HG03280 (cell line): Measurements from ENCODE around the gene SLC6A8.
"Not testable (repeated sequence)": the region's sequence is repeated elsewhere in the genome, so short reads cannot be mapped to it uniquely, and the experiment has no call there.

ENCODE experiments used
- ATAC-seq: cut with Tn5 transposase; IDR thresholded peaks from one replicate; pipeline ENCODE4 v1.9.1; 2021; ENCODE audit warnings: mild to moderate bottlenecking, moderate library complexity; ENCODE audit not compliant: unreplicated experiment

SLC6A8 gene

DNA sequence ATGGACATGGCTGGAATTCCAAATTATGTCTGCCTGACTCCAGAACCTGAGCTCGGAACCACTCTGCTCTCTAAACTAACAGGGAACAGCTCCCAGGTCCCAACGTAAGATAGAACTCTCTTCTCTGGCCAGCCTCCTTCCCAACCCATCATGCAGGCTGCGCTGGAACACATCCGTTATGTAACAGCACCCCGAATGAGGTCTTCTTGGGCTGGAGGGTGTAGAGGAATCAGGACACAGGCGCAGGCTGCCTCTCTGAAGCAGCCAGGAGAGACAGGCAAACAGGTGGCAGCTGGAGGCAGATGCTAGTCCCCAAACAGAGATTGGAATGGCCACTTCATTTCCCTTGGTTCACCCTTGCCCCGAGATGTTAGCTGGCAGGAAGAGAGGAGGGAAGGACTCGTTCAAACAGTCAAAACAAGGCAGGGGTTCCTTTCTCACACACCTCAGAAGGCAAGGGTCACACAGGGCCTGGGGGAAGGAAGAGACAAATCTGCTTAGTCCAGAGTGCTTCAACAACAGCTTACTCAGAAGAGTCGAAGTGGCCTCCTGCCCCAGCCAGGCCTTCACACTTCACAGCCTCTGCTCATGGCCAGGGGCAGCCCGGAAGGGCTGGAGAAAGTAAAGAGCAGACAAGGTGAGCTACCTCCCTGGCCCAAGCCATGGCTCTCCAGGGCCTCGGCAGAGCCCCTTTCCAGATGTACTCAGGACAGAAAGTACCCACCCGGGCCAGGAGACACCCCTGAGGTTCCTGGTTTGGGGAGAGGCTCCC is 17.1 kb downstream of the SLC6A8 start:
- ATAC-seq = not testable (repeated sequence)

GRCh38 chrX:153705403-153706060 is 17.8 kb downstream of the SLC6A8 start:
- not testable (repeated sequence) for ATAC-seq

- no peak for ATAC-seq
Measured at GRCh38 chrX:153706799-153707198, 19.1 kb downstream of the SLC6A8 start.

DNA sequence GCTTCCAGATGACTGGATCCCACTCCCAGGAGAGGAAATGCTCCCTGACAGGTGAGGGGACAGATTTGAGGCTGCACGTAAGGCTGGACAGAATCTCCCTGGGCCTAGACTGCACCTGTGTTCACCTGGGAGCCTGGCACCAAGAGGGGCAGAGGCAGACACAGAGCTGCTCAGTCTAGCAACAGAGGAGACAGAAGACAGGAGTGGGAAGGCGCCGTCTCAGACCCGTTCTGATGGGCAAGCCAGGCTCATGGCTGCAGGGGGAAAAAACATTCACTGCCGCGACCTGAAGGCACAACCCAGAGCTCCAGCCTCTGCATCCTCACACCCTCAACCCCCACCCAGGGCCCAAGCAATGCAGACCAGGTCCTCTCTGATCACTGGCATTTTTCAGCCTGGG is 19.7 kb downstream of the SLC6A8 start:
- no peak for ATAC-seq

DNA sequence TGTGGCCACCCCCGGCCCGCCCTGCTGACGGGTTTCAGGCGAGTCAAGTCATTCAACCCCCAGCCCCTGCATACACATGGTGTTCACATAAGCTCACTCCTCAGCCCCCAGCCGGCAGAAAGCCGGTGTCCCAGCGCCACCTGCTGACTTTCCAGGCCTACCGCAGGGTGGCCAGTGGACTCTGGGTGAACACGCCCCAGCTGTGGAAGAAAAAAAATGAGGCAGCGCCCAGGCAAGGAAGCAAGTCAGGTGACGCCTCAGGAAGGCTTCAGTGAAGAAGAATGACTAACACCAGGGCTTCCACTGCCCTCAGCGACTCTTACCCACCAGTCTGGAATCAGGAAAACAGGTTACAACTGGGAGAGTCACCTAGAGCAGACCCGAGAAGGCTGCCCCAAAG is 20.7 kb downstream of the SLC6A8 start:
- no peak for ATAC-seq

DNA sequence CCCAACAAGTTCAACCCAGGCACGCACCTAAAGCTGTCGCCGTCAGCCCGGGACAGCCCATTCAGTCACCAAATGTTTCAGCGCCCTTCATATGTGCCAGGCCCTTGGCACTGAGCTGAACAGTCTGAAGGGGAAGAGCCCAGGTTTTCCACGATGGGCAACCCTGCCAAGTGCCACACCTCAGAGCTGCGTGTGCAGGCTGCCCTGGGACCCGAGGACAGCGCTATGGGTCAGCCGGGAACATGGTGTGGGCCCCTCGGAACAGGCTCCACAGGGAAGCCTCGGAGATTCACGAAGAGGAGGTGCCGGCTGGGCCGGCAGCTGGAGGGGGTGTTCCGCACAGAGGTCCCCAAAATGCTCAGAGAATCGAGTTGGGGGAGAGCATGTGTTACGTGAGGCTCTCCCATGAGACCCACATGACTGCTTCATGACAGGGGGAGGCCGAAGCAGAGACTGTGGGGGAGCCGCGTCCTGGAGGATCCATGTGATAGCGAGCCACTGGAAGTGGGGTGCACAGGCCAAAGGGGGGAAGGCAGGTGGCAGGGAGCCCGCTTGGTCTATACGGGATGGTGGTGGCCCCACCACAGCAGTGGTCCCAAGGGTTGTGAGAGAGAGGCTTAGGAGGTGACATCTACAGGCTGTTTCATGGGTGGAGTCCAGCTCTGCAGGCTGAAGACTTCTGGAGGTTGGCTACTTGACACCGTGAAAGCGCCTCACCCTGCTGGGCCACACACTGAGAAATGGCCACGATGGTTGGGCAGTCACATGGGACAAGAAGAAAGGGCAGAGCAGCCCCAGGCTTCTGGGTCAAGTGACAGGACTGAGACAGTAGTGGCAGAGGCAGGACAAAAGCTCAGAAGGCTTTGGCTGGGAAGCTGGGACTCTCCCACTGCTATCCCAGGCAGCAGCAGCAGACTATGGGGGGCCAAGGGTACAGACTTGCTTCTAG is 22.3 kb downstream of the SLC6A8 start:
- no peak for ATAC-seq

- ATAC-seq = no peak
Measured at GRCh38 chrX:153714256-153714655, 26.5 kb downstream of the SLC6A8 start.

- no peak for ATAC-seq
Measured at GRCh38 chrX:153717445-153717844, 29.7 kb downstream of the SLC6A8 start.

DNA sequence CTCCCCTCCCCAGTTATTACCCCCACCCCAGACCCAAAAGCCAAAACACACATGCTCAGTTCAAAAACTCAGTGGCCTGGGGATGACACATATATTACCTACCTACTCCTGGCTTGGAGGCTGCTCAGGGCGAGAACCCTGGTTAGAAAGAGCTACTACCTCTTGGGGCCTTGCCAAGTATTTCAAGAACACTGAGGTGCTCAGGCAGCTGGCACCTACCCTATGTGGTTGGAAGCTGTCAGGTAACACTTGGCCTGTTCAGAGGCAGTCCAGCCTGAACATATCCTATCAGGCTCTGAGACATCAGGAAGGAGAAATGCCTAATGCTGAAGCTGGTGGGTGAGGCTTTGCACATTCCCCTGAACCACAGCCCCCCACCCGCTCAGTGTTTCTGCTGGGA is 31.5 kb downstream of the SLC6A8 start:
- ATAC-seq = no peak

GRCh38 chrX:153719701-153720100 is 32.0 kb downstream of the SLC6A8 start:
- no peak for ATAC-seq

GRCh38 chrX:153722704-153723350 is 35.1 kb downstream of the SLC6A8 start:
- ATAC-seq = no peak

DNA sequence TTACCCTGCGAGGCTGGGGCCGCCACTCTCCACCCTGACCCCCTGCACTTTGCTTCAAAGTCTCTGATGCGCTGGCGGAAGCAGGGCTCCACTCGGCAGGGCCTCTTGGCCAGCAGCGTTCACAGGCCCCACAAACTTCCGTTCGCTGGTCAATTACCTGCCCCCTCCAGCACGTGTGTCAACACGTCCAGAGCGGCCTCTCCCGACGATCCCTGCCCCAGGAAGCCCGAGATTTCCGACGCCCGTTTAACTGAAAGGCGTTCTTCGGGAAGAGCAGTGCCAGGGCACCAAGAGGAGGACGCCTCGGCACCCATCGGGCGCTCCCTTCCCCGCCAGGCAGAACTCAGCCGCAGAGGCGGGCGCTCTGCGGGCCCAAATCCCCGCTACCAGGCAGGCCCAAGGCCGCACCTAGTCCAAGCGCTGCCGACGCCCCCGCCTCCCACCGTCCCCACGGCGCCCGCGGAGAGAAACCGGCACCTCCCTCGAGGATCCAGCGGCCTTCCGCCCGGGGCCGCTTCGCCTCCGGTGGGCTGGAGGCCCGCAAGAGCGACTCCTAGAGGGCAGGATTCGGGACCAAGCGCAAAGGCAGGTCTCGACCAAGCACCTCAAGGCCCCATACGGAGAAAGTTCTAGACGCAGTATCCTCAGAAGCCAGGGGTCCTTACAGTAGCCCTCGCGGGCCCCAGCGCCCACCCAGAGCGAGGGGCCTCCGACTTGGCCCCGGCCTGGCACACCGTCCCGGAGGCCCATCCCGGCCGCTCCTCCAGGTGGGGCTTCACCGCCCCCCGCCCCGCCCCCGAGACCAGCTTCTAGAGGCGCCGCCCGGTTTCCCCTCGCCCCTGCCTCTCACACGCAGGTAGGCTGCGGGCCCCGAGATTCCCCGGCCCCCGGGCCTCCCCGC is 35.9 kb downstream of the SLC6A8 start:
- ATAC-seq = peak; percentile 32

DNA sequence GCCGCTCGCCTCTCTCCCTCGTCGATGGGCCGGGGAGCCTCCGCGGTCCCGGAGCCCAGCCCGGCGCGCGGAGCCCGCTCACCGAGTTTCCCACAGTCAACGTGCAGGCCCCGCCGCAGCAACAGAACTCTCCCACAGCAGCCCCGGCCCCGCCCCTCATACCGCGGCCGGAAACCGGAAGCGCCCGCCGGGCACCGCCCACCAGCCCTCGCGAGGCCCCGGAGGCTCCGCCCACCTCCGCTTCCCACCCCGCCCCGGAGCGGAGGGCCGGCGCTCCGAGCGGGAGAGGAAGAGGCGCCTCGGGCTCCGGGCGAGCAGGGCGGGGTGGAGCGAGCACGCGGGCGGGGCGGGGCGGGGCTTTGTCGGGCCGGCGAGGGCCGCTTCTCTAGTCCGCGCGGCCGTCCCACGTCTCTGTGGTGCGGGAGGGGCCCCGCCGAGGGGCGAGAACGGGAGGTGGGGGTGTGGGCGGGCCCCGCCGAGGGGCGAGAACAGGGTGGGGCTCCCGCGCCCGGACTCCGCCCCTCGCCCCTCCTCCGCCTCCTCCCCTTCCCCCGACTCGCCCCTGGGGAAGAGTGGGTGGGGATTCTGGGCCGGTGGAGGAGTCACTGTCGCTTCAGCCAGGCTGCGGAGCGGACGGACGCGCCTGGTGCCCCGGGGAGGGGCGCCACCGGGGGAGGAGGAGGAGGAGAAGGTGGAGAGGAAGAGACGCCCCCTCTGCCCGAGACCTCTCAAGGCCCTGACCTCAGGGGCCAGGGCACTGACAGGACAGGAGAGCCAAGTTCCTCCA is 36.7 kb downstream of the SLC6A8 start, which contains the start of the genes ABCD1 and BCAP31:
TSS of gene ABCD1 (plus strand) at position 605 of the 787 bp plus-strand sequence. CDS start 411 bp downstream, outside the sequence.
TSS of gene BCAP31 (minus strand) at position 136 of the 787 bp plus-strand sequence. CDS start 1,143 bp downstream, outside the sequence.
- peak; percentile 62 for ATAC-seq

DNA sequence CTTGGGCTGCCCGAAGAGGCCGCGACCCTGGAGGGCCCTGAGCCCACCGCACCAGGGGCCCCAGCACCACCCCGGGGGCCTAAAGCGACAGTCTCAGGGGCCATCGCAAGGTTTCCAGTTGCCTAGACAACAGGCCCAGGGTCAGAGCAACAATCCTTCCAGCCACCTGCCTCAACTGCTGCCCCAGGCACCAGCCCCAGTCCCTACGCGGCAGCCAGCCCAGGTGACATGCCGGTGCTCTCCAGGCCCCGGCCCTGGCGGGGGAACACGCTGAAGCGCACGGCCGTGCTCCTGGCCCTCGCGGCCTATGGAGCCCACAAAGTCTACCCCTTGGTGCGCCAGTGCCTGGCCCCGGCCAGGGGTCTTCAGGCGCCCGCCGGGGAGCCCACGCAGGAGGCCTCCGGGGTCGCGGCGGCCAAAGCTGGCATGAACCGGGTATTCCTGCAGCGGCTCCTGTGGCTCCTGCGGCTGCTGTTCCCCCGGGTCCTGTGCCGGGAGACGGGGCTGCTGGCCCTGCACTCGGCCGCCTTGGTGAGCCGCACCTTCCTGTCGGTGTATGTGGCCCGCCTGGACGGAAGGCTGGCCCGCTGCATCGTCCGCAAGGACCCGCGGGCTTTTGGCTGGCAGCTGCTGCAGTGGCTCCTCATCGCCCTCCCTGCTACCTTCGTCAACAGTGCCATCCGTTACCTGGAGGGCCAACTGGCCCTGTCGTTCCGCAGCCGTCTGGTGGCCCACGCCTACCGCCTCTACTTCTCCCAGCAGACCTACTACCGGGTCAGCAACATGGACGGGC is 37.5 kb downstream of the SLC6A8 start:
- peak; percentile 2 for ATAC-seq

DNA sequence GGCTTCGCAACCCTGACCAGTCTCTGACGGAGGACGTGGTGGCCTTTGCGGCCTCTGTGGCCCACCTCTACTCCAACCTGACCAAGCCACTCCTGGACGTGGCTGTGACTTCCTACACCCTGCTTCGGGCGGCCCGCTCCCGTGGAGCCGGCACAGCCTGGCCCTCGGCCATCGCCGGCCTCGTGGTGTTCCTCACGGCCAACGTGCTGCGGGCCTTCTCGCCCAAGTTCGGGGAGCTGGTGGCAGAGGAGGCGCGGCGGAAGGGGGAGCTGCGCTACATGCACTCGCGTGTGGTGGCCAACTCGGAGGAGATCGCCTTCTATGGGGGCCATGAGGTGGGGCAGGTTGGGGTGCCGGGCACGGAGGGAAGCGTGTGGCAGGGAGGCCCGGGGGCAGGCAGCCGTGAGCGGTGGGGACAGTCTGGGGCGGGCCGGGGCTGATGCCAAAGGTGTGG is 38.1 kb downstream of the SLC6A8 start:
- ATAC-seq = no peak

DNA sequence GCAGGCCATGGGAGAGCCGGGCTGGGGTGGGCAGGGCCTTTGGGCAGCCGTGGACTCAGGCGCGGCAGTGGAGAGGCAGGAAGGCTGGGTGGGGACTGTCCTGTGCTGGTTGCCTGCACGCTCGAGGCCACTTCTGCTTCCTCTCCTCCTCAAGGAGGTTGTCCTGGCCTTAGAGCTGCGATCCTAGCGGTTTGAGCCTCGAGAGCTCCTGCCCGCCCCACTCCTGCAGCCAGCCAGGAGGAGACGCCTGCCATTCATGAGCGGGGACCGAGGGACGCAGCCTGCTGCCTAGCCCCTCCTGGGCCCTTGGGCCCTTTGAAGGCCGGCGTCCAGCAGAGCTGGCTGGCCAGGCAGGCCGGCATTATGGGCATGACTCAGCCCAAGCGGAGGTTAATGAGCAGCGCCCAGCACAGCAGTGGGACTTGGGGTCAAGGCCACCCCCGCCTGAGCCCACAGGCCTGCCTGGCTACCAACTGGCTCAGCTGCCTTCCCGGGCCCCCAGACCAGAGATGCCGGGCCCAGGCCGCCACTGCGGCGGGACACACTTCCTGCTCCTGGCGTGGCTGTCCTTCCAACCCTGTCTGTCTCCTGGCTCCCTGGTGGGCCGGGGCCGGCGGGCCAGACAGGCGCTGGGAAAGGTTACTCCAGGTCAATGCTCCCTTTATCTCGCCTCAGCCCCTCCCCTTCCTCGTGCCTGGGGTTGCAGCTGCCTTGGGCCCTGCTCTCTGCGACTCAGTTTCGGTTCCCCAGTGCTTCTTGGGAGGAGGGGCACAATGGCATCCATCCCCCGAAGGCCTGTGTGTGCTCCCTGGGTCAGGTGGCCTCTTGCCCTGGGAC is 38.8 kb downstream of the SLC6A8 start:
- peak; percentile 35 for ATAC-seq
